Measurements from ENCODE around the gene MEGF11.
"Not testable (repeated sequence)": the region's sequence is repeated elsewhere in the genome, so short reads cannot be mapped to it uniquely, and the experiment has no call there.

Gene MEGF11

DNA sequence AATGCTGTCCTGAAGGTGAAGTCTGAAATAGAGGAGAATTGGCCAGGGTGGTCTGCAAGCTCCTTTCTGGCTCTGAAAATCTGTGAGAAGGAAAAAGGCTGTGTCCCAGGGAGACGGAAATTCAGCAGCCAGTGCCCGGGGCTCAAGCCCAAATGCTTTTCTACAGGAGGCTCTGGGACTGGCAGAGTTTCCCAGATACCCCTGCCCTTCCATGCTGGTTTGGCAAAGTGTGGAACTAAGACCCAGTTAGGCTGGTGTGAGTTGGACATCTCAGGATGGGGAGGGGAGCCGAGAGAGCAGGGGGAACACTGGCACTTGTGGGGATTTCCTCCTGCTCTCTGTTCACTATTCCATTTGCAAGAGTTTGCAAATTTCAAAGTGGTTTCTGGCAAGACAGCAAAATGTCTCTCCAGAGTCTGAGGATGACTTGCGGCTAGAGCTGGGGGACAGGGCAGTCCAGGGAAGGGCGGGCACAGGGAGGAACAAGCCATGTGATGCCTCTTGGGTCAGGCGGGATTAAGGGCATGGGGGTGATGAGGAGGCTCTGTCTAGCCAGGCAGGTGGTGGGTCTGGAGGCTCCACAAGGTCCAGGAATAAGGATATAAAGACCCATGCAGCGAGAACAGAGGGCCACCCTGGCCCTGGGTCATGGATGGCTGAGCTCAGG lies 231.9 kb downstream of the MEGF11 start:
- no peak for DNase-seq

DNA sequence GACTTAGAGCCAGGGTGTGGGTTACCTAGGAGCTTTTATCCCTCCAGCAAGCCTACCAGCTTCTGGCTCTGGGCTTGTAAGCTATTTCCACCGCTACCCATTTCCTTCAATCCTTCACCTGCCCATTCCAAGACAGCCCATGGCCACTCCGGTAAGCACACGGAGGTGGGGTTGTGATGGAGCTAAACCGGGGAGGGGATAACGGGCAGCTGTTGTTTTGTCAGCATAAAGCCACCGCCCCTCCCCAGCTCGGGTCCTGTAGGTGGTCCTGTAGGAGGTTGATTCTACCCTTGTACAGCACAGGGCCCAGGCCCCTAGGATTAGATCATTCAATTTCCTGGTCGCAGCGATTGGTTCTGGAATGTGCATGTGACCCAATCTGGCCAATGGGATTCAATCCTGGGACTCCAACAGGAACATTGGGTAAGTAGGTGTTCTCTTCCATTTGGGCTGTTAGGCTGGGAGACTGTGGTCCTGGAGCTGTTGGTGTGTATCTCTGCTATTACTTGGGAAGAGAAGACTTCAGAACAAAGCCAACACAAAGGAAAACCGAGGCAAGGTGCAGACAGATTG lies 233.6 kb downstream of the MEGF11 start:
- no peak for DNase-seq

DNA sequence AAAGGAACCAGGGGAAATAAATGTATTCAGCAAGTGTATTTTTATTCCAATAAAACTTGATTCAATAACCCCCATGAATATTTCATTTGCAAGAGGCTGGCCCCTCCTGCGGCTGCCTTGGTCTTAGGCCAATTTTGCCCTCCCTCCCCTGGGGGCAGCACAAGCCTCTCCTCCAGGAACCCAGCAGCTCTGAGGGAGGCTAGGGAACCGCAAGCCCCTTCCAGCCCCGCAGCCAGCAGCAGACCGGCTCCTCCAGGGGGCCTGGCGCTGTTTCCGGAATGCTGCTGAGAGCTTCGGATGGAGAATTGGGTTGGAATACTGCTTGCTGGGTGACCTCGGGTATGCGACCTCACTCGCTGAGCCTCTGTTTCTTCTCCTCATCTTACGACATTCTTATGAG lies 234.2 kb downstream of the MEGF11 start:
- peak; percentile 38 for DNase-seq

DNA sequence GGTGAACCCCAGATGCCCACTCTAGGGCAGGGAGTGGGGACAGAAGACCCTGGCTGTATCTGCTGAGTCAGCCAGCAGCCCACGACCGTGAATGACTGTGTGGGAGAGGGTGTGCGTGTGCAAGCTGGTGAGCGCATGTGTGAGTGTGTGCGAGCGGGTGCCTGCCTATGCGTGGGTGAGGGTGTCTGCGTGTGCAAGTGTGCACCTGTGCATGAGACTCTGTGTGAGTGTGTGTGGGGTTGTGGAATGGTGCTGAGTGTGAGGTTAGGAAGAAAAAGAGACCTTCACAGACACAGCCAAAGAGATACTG lies 235.1 kb downstream of the MEGF11 start:
- no peak for DNase-seq

DNA sequence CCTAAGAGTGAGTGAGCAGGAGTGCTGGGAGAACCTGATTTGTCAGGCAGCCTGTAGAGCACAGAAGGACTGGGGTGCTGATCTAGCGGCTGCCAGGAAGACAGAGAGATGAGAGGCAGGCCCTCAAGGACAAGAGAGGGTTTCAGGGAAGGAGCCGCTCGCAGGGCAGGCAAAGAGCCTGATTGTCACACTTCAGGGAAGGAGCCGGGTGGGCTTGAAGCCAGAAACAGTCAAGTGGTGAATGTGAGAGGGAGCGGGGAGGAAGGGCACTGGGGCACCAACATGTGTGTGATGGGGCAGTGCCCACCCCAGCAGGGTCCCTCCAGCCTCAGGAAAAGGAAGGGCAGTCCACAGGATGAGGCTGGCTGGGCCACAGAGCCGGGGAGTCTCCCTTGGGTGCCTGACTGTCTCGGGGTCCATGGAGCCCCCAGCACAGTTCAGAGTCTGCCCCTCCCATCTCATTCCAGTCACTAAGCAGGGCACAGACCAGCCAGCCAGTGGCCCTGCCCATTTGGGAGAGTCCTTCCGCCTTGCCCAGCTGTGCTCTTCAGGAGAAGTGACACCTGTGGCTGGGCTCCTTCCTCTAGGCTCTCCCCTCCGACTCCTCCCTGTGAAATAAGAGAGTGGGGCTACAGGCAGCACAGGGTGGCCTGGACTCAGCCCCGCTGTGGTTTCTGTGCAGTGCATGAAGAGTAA lies 235.6 kb downstream of the MEGF11 start:
- no peak for DNase-seq

DNA sequence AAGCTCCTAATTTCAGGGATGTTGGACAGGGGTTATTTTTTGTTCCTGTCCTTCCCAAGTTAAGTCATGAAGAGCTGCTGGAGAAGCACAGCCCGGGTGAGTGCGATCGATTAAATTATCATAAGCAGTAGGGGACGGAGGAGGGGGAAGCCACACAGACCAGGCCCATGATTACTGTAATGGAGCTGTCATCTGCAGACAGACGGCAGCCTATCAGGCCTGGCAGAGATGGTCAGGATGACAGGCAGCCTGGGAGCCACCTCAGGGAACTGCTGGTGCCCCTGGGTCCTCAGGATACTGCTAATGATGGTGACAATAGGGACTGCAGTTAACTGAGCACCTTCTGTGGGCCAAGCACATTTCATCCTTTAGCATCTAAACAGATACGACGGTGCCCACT lies 236.6 kb downstream of the MEGF11 start:
- no peak for DNase-seq

DNA sequence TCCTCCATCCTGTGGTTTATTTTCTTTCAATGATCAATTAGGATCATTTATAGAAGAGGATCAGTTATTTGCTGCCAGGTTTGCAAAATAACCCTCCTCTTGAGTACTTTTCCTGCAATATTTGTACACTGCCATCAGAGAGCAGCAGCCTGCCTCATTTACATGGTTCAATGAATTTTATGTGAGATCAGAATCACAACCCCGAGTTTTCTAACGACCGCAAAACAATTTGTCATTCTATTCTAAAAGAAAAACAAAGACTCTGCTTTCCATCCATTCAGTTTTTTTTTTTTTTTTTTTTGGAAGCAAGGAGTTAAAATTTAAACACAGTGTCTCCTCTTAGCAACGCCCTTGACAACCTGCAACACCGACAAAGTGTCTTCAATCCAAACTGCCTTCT lies 237.4 kb downstream of the MEGF11 start:
- DNase-seq: peak; percentile 30

DNA sequence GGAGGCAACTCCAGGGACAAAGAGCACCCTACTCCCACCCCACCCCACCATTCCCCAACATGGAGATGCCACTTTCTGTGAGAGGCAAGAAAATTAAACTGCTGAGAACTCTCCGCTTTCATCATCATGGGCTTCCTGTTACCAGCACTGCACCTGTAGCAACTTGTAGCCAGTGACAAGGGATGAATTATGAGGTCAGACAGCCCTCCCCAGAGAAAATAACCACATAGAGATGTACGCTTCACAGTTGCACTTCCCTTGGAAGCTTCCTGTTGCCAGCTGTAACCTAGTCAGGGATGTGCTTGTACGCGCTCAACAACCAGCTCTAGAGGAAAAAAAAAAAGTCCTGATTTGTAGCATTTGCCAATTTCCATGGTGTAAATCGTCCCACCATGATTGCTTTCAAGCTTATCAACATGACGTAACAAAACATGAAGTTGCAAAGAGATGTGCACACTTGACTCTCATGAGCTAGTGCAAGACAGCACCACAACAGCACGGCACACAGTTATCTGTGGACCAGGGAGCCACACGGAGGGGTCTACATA lies 238.8 kb downstream of the MEGF11 start:
- DNase-seq: peak; percentile 38

DNA sequence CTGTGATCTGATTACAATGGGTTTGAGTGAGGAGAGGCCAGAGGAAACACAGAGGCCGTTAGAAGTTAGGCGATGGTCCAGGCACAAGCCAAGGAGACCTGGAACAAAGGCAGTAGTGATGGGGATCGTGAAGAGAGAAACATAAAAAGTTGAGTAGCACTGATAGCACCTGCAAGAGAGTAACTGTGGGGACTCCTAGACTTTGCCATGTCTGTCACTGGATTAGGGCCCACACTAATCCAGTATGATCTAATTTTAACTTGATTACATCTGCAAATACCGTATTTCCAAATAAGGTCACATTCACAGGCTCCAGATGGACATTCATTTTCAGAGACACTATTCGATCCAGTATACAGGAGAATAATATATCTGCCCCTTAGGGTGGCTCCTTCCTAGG lies 239.5 kb downstream of the MEGF11 start:
- DNase-seq: no peak

DNA sequence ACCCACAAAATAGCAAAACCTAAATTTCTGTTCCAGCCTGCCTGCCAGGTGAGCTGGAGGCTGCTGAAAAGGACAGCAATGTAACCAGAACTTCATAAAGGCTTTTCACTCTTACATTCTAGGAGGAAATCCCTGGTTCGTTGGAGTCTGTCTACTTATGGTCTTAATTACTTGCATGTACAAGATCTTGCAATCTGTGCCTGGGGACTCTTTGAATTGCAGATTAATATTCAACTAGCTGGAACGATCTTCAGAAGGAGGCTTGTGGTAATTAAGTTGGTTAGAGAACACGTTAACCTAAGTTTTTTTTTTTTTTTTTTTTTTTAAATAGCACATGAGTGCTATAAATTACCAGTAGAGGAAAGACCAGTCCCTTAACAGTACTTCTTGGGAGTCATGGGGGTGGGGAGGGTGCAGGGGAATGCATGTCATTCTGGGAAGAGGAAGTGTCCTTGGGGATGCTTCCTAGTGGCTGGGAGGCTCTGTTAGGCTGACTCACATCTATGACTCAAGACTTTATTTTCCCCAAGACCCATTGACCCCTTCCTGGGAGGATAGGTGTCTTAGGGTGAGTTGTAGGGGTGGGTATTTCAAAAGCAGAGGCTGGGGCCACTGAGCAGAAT lies 244.5 kb downstream of the MEGF11 start:
- DNase-seq: no peak

DNA sequence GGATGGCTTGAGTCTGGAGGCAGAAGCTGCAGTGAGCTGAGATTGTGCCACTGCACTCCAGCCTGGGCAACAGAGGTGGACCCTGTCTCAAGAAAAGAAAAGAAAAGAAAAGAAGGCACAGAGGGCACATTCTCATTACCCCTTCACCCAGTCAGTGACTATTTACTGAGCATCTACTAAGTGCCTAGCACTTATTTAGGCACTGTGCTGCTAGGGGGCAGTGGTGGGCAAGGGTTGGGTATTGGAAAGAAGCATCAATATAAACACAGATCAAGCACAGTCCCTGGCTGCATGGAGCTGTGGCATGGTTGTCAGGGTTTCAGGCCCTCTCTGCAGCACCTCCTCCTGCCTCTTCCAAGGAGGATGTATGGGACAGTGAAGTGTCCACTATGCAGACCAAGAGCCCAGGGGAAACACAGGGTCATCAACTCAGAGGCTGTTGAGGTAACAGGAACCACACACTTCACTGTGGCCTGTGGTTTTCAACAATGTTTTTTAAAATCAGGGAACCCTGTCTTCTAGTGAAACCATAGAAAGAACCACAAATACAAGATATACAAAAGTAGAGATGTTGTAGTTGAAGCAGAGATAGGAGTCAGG lies 245.8 kb downstream of the MEGF11 start:
- peak; percentile 56 for DNase-seq

DNA sequence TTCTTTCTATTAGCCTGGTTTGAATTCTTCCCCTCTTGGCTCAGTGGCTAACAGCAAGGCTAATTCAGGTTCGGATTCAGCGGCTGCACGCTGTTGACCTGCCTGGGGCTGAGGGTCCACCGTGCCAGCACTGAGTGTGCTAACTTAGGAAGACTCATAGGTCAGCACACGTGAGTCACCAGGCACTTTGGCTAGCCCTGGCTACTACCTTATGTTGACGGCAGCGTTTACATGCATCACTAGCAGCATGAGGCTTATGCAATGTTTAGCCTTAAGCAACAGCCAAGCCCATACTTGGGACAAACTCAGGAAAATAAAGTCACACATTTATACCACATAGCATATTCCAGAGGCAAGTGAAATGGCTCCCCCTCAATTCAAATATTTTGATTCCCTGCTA lies 246.6 kb downstream of the MEGF11 start:
- peak; percentile 46 for DNase-seq

DNA sequence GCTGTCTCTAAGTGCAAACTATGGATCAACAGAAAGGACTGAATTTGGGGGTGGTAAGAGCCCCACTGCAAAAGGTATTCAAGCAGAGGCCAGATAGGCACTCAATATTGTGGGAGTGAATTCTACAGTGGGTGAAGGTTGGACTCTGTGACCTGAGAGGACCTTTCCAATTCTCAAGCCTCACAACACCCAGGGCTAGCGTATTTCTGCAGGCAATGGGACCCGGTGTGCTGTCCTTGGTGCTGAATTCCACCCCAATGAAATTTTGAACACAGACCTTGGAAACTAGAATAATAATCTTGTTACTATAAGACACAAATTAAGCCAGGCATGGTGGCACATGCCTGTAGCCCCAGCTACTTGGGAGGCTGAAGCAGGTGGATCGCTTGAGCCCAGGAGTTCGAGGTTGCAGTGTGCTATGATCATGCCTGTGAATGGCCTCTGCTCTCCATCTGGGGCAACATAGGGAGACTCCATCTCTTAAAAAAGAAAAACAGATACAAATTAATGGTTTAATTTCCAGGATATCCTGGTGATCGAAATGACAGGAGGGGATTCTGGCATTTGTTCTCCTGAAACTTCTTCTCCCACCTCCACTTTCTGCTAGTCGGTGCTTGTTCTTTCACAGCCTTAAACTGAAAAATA lies 248.8 kb downstream of the MEGF11 start:
- no peak for DNase-seq

DNA sequence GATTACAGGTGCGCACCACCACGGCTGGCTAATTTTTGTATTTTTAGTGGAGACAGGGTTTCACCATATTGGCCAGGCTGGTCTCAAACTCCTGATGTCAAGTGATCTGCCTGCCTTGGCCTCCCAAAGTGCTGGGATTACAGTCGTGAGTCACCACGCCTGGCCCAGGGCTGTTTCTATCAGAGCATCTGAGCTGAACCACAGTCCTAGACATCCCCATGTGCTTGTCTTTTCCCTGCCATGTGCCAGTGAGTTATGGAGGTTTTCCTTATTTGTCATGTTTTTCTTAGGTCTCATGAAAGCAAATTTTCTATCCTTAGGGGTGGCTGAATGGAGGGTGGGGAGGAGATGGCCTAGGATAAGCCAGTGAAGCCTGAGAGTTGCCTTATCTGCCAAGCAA lies 250.4 kb downstream of the MEGF11 start:
- not testable (repeated sequence) for DNase-seq

DNA sequence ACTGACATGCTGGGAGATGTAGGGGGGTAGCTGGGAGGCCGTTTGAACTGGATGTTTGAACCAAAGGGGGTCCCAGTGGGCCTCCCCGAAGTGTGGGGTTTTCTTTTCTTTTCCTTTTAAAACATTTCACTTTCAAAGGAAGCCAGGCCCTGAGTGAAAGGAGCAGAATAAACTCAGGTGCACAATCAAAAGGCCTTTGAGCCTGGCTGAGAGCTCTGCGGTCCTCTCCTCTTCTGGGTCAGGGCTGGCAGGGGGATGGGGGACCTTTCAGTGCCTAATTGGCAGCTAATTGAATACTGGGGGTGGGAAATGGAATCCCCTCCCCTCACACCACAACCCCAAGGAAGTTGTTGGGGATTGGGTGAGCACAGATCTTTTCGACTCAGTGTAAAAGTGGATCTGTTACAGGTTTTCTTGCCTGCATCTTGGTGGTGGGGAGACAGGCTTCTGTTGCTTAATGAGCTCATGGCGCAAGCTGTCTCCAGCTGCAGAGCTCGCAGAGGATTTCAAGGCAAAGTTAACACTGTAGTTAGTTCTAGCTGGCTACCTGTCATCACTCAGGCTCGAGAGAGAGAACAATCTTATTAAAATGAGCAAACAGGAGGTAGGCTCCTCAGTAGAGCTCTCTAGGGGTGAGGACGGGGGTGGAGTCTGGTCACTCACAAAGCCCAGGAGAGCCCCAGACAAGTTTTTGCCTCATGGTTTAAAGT lies 251.7 kb downstream of the MEGF11 start:
- no peak for DNase-seq

DNA sequence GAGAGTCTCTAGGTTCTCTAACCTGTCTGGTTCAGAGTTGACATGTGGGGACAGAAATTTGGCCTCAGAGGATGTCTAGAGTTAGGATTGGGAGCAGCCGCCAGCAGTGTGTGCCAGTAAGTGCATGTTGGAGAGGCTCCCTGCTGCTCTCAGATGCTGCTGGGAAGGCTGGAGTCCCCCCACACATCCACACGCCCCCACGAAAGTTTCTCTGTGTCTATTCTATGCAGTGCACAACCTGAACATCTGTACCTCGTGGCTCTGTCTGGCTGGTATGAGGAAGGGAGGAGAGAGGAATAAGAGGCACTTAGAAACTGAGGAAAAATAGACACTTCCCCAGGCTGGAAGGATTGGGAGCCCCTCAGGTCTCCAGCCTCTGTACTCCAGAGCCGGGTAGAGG lies 252.5 kb downstream of the MEGF11 start:
- DNase-seq: no peak

DNA sequence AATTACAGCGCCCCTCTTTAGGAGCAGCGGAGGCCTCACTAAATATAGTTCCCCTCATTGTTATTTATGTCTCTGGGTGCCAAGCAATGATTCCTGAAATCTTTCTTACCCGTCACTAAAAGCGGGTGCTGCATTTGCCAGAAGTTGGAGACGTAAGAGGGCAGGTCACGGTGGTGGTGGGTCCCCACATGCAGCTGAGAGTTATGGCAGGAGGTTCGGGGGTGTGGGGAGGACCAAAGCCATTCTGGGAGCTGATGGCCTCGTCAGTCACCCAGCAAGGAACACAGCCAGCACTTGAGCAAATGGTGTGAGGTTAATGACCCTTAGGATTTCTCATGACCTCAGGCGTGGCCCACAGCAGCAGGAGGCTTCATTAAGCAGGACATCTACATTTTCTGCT lies 255.1 kb downstream of the MEGF11 start:
- DNase-seq: peak; percentile 20

DNA sequence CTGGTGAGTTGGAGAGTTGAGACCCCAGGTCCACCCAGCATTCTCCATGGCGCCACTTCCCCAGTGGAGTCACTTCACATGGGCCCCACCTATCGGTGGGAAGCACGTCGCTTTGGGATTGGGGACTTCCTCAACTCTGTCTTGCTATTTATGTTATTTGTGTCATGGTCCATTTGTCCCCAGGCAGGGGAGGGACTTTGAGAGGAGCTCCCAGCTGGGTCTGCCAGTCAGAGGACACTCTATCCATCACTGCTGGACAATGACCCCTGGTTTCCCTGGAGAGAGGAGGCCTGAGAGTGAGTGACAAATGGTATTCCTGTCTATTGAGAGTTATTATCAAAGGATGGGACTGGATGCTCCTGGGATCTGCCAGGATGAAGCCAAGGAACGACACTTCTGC lies 256.6 kb downstream of the MEGF11 start:
- no peak for DNase-seq

DNA sequence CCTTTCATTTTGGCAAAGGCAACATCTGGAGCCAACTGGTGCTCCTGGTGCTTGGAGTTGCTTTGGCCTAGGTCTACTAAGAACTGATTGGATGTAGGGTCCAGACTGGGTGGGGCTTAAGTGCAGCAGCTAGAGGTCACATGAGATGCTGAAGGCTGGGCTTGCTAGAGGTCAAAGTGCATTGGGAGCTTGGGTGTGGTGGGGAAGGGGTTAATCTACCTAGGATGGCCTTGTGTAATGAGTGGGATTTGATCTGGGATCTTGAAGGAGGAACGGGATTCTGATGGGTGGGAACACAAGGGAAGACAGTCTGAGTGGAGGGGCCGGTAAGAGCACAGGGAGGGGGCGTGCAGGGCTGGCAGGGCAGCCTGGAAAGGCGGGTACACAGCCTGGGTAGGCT lies 258.7 kb downstream of the MEGF11 start:
- DNase-seq: no peak

DNA sequence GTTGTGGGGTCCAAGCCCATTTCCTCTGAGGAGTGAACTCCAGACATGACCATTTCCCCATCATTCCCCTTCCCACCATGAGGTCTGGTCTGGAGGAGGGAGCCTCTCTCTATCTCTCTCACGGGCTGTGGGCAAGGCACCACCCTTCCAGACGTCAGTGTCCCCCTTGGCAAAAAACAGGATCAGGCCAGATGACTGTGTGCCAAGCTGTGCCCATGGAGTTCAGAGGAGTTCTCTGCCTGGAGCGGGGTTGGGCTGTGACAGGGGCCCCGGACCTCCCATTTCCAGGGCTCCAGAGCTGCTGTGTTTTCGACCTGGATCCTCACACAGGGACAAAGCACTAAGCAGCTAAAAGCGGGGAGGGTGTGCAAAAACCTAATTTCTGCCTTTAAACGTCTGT lies 259.8 kb downstream of the MEGF11 start:
- DNase-seq: no peak

DNA sequence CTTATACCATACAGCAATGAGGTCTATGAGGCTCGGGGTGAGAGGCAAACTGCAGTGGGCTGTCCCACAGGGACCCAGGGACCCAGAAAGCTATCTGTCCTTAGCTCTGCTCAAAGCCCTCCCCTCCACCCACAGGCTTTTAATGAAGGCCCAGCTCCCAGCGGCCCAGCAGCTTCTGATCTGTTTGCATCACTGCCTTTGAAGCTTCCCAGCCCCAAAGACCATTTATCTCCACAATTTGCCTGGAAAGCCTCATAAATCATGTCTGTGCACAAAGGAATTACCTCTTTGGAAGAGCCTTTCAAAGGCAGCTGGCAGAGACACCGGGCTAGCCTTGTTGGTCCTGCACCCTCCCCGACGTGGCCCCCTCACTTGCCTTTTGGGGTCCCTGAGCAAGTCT lies 260.3 kb downstream of the MEGF11 start:
- DNase-seq: peak; percentile 86

DNA sequence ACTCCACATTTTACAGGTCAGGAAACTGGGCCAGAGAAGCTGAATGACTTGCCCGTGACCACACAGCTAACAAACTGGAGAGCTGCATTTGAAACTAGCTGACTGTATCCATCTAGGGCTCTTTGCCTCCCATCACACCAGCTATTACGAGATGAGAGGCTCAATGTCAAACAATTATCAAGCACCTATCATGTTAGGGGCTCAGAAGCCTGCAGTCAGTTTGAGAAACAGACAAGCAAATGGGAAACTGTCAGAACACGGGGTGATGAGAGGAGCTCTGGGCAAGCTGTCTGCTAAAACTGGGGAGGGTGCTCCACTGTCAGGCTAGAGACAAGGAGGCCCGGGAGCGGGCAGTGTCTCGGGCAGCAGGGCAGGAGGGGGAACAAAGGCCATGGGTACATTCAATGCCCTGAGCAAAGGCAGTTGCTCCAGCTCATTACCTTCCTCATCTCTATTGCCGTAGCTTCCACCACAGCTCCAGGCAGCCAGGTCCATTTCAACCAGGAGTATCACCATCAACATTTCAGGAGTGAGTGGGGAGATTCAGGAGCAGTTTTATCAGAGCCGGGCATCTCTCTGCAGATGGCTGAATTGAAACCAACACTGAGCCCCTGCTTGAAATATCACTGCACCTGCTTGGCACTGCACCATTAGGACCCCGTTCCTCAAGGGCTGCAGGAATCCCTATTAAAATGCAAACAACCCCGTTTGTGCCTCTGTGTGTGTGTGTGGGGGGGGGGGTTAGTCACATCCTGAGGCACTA lies 261.6 kb downstream of the MEGF11 start:
- no peak for DNase-seq

Measured in NCI-H69 (cell line).